Type B pancreatic cell (in vitro differentiated cells): ENCODE data around the gene GPER1. TPM values are rescaled to one million over a fixed set of nuclear protein-coding genes. Genes with fewer than 3 reads are reported as not detected.

ENCODE experiments used
- DNase-seq: peaks from one replicate; pipeline ENCODE4 v3.0.0; 2021; ENCODE audit warnings: mixed read lengths; ENCODE audit not compliant: unreplicated experiment; ENCODE audit errors: extremely low spot score
- H3K27ac Mint-ChIP-seq: 2 replicates; pipeline ENCODE4 v1.8.0; 2021; ENCODE audit warnings: mild to moderate bottlenecking, mixed read lengths
- H3K27me3 Mint-ChIP-seq: 2 replicates; pipeline ENCODE4 v1.8.0; 2021; ENCODE audit warnings: mixed read lengths
- H3K36me3 Mint-ChIP-seq: 2 replicates; pipeline ENCODE4 v1.8.0; 2021; ENCODE audit warnings: mixed read lengths
- H3K4me1 Mint-ChIP-seq: one replicate; pipeline ENCODE4 v1.8.0; 2021; ENCODE audit warnings: mixed read lengths; ENCODE audit not compliant: unreplicated experiment
- H3K4me3 Mint-ChIP-seq: 2 replicates; pipeline ENCODE4 v1.8.0; 2021; ENCODE audit warnings: mild to moderate bottlenecking, mixed read lengths
- H3K9me3 Mint-ChIP-seq: 2 replicates; pipeline ENCODE4 v1.8.0; 2021; ENCODE audit warnings: mixed read lengths
- total RNA-seq: library from RNA; stranded (reverse); gene quantifications from 2 replicates; pipeline ENCODE4 v1.2.1, GENCODE V29; 2021; ENCODE audit warnings: low replicate concordance
- TF ChIP-seq, protein P1 (sequence below): fragments of 200-600 bp; sonication (generic); conservative IDR thresholded peaks from 2 replicates; pipeline ENCODE4 v1.5.0; 2021; ENCODE audit warnings: antibody characterized with exemption, mild to moderate bottlenecking

The GPER1 gene
- total RNA-seq, 1 donor from 2014 or later = 5.0 TPM

DNA sequence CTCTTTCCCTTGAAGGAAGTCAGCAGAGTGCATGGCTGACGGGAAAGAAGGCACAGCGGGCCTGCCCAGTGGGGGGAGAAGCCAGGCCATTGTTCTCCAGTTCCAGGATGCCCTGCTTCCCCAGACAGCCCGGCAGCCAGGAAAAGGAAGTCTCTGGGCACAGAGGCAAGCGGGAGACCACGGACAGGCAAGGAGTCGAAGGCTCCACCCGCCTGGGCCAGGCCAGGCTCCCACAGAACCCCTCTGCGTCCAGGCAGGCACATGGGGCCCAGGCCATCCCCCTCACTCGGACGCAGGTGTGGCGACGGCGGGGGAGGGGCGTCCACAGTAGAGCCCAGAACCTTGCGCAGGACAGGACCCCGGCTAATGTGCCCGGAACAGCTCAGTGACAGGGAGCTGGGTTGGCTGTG is 34.9 kb upstream of the GPER1 start:
- no peaks in the 10 kb centered on the region for H3K27me3 Mint-ChIP-seq
- DNase-seq = no peak
- no peaks in the 10 kb centered on the region for H3K9me3 Mint-ChIP-seq
- H3K27ac Mint-ChIP-seq = no peak overlapping the region
- H3K4me3 Mint-ChIP-seq = no peak overlapping the region
- H3K4me1 Mint-ChIP-seq = peaks cover 19% of the 10 kb centered on the region
- no peaks in the 10 kb centered on the region for H3K36me3 Mint-ChIP-seq
- TF ChIP-seq, protein P1, sequence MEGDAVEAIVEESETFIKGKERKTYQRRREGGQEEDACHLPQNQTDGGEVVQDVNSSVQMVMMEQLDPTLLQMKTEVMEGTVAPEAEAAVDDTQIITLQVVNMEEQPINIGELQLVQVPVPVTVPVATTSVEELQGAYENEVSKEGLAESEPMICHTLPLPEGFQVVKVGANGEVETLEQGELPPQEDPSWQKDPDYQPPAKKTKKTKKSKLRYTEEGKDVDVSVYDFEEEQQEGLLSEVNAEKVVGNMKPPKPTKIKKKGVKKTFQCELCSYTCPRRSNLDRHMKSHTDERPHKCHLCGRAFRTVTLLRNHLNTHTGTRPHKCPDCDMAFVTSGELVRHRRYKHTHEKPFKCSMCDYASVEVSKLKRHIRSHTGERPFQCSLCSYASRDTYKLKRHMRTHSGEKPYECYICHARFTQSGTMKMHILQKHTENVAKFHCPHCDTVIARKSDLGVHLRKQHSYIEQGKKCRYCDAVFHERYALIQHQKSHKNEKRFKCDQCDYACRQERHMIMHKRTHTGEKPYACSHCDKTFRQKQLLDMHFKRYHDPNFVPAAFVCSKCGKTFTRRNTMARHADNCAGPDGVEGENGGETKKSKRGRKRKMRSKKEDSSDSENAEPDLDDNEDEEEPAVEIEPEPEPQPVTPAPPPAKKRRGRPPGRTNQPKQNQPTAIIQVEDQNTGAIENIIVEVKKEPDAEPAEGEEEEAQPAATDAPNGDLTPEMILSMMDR = no peak

DNA sequence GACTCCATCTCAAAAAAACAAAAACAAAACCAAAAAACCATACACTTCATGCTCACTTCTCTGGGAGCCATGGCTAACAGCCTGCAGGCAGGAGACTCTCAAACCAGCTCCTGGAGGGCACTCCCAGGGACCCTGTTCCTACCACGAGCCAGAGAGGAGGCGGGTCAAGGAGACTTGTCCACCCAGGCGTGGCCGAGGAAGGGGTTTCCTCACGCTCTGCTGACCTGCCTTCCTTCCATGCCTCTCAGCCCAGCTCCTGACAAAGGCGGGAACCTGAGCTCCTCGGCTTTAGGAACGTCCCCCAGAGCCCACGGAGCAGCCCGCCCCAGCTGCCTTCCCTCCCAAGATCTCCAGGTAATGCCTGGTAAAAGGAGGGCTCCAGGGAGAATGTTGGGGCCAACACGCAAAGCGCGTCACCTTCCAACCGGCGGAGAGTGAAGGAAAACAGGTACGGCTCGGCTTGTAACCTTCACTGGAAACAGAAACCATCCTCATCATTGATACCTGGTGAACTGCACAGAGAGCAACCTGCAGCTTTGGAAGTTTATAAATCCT is 34.0 kb upstream of the GPER1 start:
- Mint-ChIP-seq H3K9me3 (no peaks in the 10 kb centered on the region), H3K4me3 (no peak overlapping the region), H3K36me3 (peaks cover 4% of the 10 kb centered on the region), H3K27ac (no peak overlapping the region), H3K27me3 (no peaks in the 10 kb centered on the region), H3K4me1 (peaks cover 20% of the 10 kb centered on the region)
- DNase-seq = no peak
- TF ChIP-seq, protein P1 = no peak

DNA sequence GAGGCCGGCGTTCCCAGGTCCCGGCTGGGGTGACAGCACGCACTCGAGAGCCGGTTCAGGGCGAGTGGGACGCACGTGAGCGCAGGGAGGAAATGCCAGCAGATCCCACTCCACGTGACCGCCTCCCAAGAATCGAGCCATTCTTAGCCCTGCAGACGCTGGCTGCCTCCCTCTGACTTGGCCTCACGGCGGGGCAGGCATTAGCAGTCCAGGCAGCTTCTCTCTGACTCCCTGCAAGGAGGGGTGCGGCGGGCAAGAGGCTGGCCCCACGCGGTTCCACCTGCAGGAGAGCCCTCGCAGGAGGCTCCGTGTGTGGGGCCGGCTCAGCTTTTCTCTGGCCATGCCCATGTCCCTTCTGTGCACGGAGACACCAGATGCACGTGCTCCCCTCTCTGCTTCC is 33.5 kb upstream of the GPER1 start:
- H3K4me3 Mint-ChIP-seq = no peak overlapping the region
- H3K27ac Mint-ChIP-seq = no peak overlapping the region
- no peak for DNase-seq
- peaks cover 21% of the 10 kb centered on the region for H3K4me1 Mint-ChIP-seq
- peaks cover 4% of the 10 kb centered on the region for H3K36me3 Mint-ChIP-seq
- H3K9me3 Mint-ChIP-seq = no peaks in the 10 kb centered on the region
- TF ChIP-seq, protein P1 = no peak
- H3K27me3 Mint-ChIP-seq = no peaks in the 10 kb centered on the region

DNA sequence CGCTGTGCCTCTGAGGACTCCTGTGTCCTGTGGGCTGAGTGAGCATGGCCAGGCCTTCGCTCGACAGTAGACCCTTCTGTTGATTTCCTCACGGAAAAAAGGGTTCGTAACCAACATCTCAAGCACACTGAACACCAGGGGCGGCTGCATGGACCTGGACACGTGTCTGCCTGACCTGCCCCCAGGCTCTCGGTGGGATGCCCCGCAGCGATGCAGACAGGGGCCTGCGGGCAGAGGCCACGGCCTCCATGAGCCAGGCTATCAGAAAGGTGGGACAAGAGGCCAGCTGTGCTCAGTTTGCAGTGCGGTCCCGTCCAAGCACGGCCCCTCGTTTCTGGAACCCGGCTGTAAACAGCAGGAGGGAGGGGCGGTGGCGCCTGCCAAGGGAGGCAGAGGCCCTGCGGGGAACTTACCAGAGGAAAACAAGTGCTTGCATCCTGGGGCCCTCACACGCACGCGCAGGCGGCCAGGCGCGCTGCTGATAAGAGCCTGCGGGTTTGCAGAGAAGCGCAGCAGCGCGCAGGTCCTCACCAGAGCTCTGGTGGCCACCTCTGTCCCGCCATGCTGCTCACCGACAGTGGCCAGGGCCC is 33.0 kb upstream of the GPER1 start:
- TF ChIP-seq, protein P1 = no peak
- no peaks in the 10 kb centered on the region for H3K9me3 Mint-ChIP-seq
- no peak overlapping the region for H3K27ac Mint-ChIP-seq
- H3K4me1 Mint-ChIP-seq = peaks cover 21% of the 10 kb centered on the region
- H3K36me3 Mint-ChIP-seq = peaks cover 4% of the 10 kb centered on the region
- no peak for DNase-seq
- H3K27me3 Mint-ChIP-seq = no peaks in the 10 kb centered on the region
- H3K4me3 Mint-ChIP-seq = no peak overlapping the region

DNA sequence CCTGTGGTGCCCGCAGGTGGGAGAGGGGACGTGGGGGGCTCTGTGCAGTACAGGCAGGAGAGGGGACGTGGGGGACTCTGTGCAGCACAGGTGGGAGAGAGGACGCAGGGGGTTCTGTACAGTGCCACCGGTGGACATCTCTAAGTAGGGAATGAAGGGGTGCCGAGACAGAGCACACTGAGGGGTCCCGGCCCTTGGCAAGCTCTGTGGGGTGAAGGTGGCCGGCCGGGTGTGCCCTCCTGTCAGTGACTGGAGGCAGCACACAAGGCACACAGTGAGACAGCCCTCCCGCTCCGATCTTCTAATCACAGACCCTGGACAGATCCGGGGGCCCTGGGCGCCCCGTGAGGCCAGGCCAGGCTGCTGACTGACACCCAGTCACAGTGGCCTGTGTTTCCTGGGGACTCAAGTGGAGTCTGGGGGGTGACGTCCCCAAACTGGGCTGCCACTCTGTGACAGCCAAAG is 32.4 kb upstream of the GPER1 start:
- Mint-ChIP-seq H3K27ac (no peak overlapping the region), H3K4me3 (no peak overlapping the region), H3K27me3 (no peaks in the 10 kb centered on the region), H3K4me1 (peaks cover 21% of the 10 kb centered on the region), H3K36me3 (peaks cover 4% of the 10 kb centered on the region), H3K9me3 (no peaks in the 10 kb centered on the region)
- TF ChIP-seq, protein P1 = no peak
- DNase-seq = no peak
